Stomach (tissue), 4 donors: ENCODE measurements around the gene HBD.

ENCODE experiments used
- CTCF ChIP-seq, 7 experiments: fragments of 450-650 bp in 4 of 7; fragments of 200-600 bp in 3 of 7; sonication (generic) in 3 of 7; IDR thresholded peaks; one replicate each; pipeline ENCODE4 v1.5.1; 2016 to 2019; ENCODE audit warnings: antibody characterized with exemption in 7 of 7, control low read depth in 2 of 7, mild to moderate bottlenecking in 1 of 7
- EP300 ChIP-seq: sonication (generic); formaldehyde crosslinking; IDR thresholded peaks from one replicate; pipeline ENCODE4 v1.6.1; 2017; ENCODE audit warnings: antibody characterized with exemption
- POLR2A ChIP-seq, 4 donors: fragments of 450-650 bp; IDR thresholded peaks; one replicate each; pipeline ENCODE4 v1.6.1; 2016; ENCODE audit warnings: antibody characterized with exemption in 4 of 4, control low read depth in 2 of 4, mild to moderate bottlenecking in 1 of 4, moderate library complexity in 1 of 4
- POLR2AphosphoS5 ChIP-seq, 3 donors: sonication (generic); formaldehyde crosslinking; IDR thresholded peaks; one replicate each; pipeline ENCODE4 v1.6.1; 2016; ENCODE audit warnings: antibody characterized with exemption in 3 of 3

- no peak for TF ChIP-seq POLR2A (IDR thresholded peaks at IDR 0.05)
- TF ChIP-seq POLR2AphosphoS5 (IDR thresholded peaks at IDR 0.05): no peak
- no peak for TF ChIP-seq CTCF (IDR thresholded peaks at IDR 0.05)
- no peak for TF ChIP-seq EP300
Observed at GRCh38 chr11:5234381-5234834, at the start of gene HBD.
